ENCODE results near the gene SPTBN2. TPM values are rescaled to one million over a fixed set of nuclear protein-coding genes. Genes with fewer than 3 reads are reported as not detected.

Gene SPTBN2
- total and polyA plus RNA-seq, 2 of the 4 experiments (the other 2 are of a cell fraction), result 0.18 to 0.41 TPM

GRCh38 chr11:66689661-66690590, 39.1 kb downstream of the SPTBN2 start:
- H3K9me3 ChIP-seq (ENCODE audit: control insufficient read depth, insufficient read depth, low read length), result no peaks in the 10 kb centered on the region
- H3K4me2 ChIP-seq (ENCODE audit: low read depth, low read length), result no peak overlapping the region
- H4K5ac ChIP-seq (ENCODE audit: low read depth, low read length), result no peak overlapping the region
- H3K27ac ChIP-seq (ENCODE audit: insufficient read depth, low read length), result no peak overlapping the region
- no peak overlapping the region for H2AK5ac ChIP-seq (ENCODE audit: low read depth, low read length)
- no peaks in the 10 kb centered on the region; the same call in 1 of the 2 replicates for H3K27me3 ChIP-seq (ENCODE audit: control insufficient read depth, insufficient read depth, low read length)
- H3K9ac ChIP-seq (ENCODE audit: low read depth, low read length), result no peak overlapping the region
- H2BK20ac ChIP-seq (ENCODE audit: low read depth, low read length), result no peak overlapping the region
- H3K23ac ChIP-seq (ENCODE audit: low read depth, low read length), result no peak overlapping the region
- H3K18ac ChIP-seq (ENCODE audit: low read depth, low read length), result no peak overlapping the region
- H4K91ac ChIP-seq (ENCODE audit: insufficient read depth, low read depth, low read length), result no peak overlapping the region
- TF ChIP-seq CEBPB (IDR thresholded peaks at IDR 0.05; ENCODE audit: low read depth, low read length) (no peak), CHD1 (IDR thresholded peaks at IDR 0.05; ENCODE audit: low read depth, low read length) (no peak), MAFK (IDR thresholded peaks at IDR 0.05; ENCODE audit: low read depth, low read length) (no peak), ELK1 (IDR thresholded peaks at IDR 0.05; ENCODE audit: borderline replicate concordance, low read depth, low read length) (no peak), MXI1 (IDR thresholded peaks at IDR 0.05; ENCODE audit: borderline replicate concordance, low read depth, low read length) (no peak), RFX5 (IDR thresholded peaks at IDR 0.05; ENCODE audit: low read depth, low read length) (no peak), NFE2L2 (IDR thresholded peaks at IDR 0.05; ENCODE audit: low read depth, low read length) (no peak), RAD21 (IDR thresholded peaks at IDR 0.05; ENCODE audit: low read length) (no peak), RCOR1 (IDR thresholded peaks at IDR 0.05; ENCODE audit: insufficient replicate concordance, low read length) (no peak), BHLHE40 (IDR thresholded peaks at IDR 0.05; ENCODE audit: low read depth, low read length) (no peak), SMC3 (IDR thresholded peaks at IDR 0.05; ENCODE audit: low read depth, low read length) (no peak), POLR2A (IDR thresholded peaks at IDR 0.05; ENCODE audit: low read depth, low read length) (no peak), CTCF (conservative IDR thresholded peaks at IDR 0.05; ENCODE audit: low read depth, low read length) (no peak)
- H2AK9ac ChIP-seq (replicated peaks; ENCODE audit: low read depth, low read length, poor library complexity), result no peak overlapping the region
- intact Hi-C loops (cut with micrococcal nuclease) (no loop called here), dilution Hi-C loops (cut with HindIII; ENCODE audit: low sequenced_read_pairs, unreplicated experiment) (no loop called here), in situ Hi-C loops (cut with MboI; ENCODE audit: low sequenced_read_pairs) (loop anchor here (5.0 to 10.0 kb wide), 3 partner anchors 142 to 287 kb away; partner anchors contain the start of gene C11orf86)
- no peak overlapping the region for H3K4me3 ChIP-seq (ENCODE audit: insufficient read depth, low read depth, low read length)
- WGBS, 2 experiments (ENCODE audit: extremely low coverage in 2 of 2, insufficient read length in 1 of 2), result 91% methylated on average over 17 of the region's 32 CpGs; no CpG with 5 or more reads in 1 of the 2 experiments
- no peak overlapping the region for H2BK120ac ChIP-seq (ENCODE audit: low read depth, low read length)
- H3K79me1 ChIP-seq (ENCODE audit: low read depth in 1 of 2, low read length in 2 of 2), result no peaks in the 10 kb centered on the region
- no TSS peak for BruUV-seq (replicated peaks)
- no peak overlapping the region for H2AFZ ChIP-seq (replicated peaks; ENCODE audit: low read length, poor library complexity)
- H3K9me1 ChIP-seq (ENCODE audit: insufficient read depth, low read length), result no peaks in the 10 kb centered on the region
- H3K56ac ChIP-seq (ENCODE audit: extremely low read depth, insufficient read depth, low read length), result no peak overlapping the region
- H4K8ac ChIP-seq (ENCODE audit: low read depth in 2 of 2, low read length in 2 of 2), result no peak overlapping the region
- ChIA-PET POLR2A (ENCODE audit: unreplicated experiment) (no interaction called here), CTCF (no interaction called here)
- ATAC-seq (ENCODE audit: low read depth), result no peak
- no peak overlapping the region for H2BK5ac ChIP-seq (ENCODE audit: low read depth, low read length, poor library complexity, severe bottlenecking)
- no peak overlapping the region for H3K4ac ChIP-seq (ENCODE audit: low read depth, low read length)
- H3K4me1 ChIP-seq (ENCODE audit: control insufficient read depth, insufficient read depth, low read length), result no peaks in the 10 kb centered on the region
- DNase-seq, result no peak
- no peaks in the 10 kb centered on the region for H3K36me3 ChIP-seq (ENCODE audit: control insufficient read depth, insufficient read depth, low read length)
- H3K14ac ChIP-seq (replicated peaks; ENCODE audit: low read depth, low read length), result no peak overlapping the region
- no peak overlapping the region for H2BK15ac ChIP-seq (ENCODE audit: low read depth, low read length)
- H4K20me1 ChIP-seq (ENCODE audit: insufficient read depth, low read length), result no peaks in the 10 kb centered on the region; the same call in 1 of the 2 replicates
